Measurements from ENCODE around the gene MRPL46. TPM values are rescaled to one million over a fixed set of nuclear protein-coding genes. Genes with fewer than 3 reads are reported as not detected.
"Not testable (repeated sequence)": the region's sequence is repeated elsewhere in the genome, so short reads cannot be mapped to it uniquely, and the experiment has no call there.

MRPL46 gene
- total RNA-seq, 1 experiment from 2014 or later, result 23.0 TPM

DNA sequence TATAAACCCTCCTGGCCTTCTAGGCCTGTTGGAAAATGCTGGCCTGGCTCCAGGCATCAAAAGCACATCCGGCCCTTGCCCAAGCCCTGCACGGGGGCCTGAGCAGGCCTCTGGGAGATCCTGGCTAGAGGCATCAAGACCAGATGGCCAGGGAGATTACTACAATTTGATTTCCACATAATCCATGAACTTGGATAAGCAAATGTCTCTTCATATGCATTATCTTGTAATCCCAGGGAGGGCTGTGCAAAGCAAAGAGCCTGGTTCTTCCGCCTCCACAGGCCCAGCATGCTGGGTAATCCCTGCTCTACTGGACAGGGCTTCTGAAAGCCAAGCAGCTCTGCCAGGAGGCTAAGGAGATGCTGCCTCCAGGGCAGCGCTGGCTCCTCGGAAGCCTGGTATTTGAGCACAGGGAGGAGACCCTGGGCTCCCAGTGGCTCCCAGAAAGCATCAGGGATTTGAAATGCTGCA is 18.2 kb downstream of the MRPL46 start:
- Histone ChIP-seq H3K4me1 (ENCODE audit: low read length) (peaks cover 9% of the 10 kb centered on the region), H3K4me3 (ENCODE audit: low read length) (no peak overlapping the region), H3K9me2 (replicated peaks; ENCODE audit: insufficient read depth, low read length) (no peaks in the 10 kb centered on the region), H2AFZ (ENCODE audit: low read length) (no peak overlapping the region), H3K79me2 (ENCODE audit: low read length) (no peaks in the 10 kb centered on the region), H4K20me1 (ENCODE audit: insufficient read depth, low read depth, low read length) (no peaks in the 10 kb centered on the region), H3K27me3 (ENCODE audit: low read length) (no peaks in the 10 kb centered on the region), H3K36me3 (ENCODE audit: insufficient read depth, low read length) (no peaks in the 10 kb centered on the region), H3K9me3 (ENCODE audit: low read length) (no peaks in the 10 kb centered on the region), H3K4me2 (ENCODE audit: low read depth, low read length, poor library complexity, severe bottlenecking) (no peak overlapping the region), H3K9ac (ENCODE audit: low read length) (no peak overlapping the region), H3K27ac (ENCODE audit: low read length) (no peak overlapping the region)
- DNase-seq, result no peak

GRCh38 chr15:88447741-88448140 is 19.4 kb downstream of the MRPL46 start:
- Histone ChIP-seq H3K9me3 (ENCODE audit: low read length) (no peaks in the 10 kb centered on the region), H2AFZ (ENCODE audit: low read length) (no peak overlapping the region), H3K9me2 (replicated peaks; ENCODE audit: insufficient read depth, low read length) (no peaks in the 10 kb centered on the region), H3K27me3 (ENCODE audit: low read length) (no peaks in the 10 kb centered on the region), H4K20me1 (ENCODE audit: insufficient read depth, low read depth, low read length) (no peaks in the 10 kb centered on the region), H3K27ac (ENCODE audit: low read length) (no peak overlapping the region), H3K36me3 (ENCODE audit: insufficient read depth, low read length) (no peaks in the 10 kb centered on the region), H3K4me2 (ENCODE audit: low read depth, low read length, poor library complexity, severe bottlenecking) (no peak overlapping the region), H3K79me2 (ENCODE audit: low read length) (no peaks in the 10 kb centered on the region), H3K4me1 (ENCODE audit: low read length) (peaks cover 9% of the 10 kb centered on the region), H3K4me3 (ENCODE audit: low read length) (no peak overlapping the region), H3K9ac (ENCODE audit: low read length) (no peak overlapping the region)
- no peak for DNase-seq

DNA sequence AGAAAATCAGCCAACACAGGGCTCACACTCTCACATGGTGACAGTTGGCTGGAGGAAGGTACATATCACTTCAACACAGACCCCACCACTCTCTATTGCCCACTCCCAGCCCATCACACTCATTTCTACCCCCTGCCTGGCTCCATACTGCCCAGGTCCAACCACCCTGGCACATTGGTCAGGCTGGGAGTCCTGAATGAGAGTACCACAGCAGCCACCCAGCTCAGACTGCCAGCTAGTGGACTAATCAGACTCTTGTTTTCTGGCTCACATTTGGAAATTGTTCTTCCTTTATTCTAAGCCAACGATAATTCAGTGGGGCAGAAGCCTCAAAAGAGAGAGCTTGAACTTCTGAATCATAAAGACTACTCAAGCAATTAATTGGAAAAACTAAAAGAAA is 20.0 kb downstream of the MRPL46 start:
- Histone ChIP-seq H3K4me1 (ENCODE audit: low read length) (peaks cover 9% of the 10 kb centered on the region), H3K4me2 (ENCODE audit: low read depth, low read length, poor library complexity, severe bottlenecking) (no peak overlapping the region), H3K27ac (ENCODE audit: low read length) (no peak overlapping the region), H3K4me3 (ENCODE audit: low read length) (no peak overlapping the region), H3K9me3 (ENCODE audit: low read length) (no peaks in the 10 kb centered on the region), H3K9me2 (replicated peaks; ENCODE audit: insufficient read depth, low read length) (no peaks in the 10 kb centered on the region), H3K9ac (ENCODE audit: low read length) (no peak overlapping the region), H3K36me3 (ENCODE audit: insufficient read depth, low read length) (no peaks in the 10 kb centered on the region), H3K79me2 (ENCODE audit: low read length) (no peaks in the 10 kb centered on the region), H4K20me1 (ENCODE audit: insufficient read depth, low read depth, low read length) (no peaks in the 10 kb centered on the region), H2AFZ (ENCODE audit: low read length) (no peak overlapping the region), H3K27me3 (ENCODE audit: low read length) (no peaks in the 10 kb centered on the region)
- no peak for DNase-seq

GRCh38 chr15:88441076-88441730 is 26.0 kb downstream of the MRPL46 start:
- Histone ChIP-seq H3K27ac (ENCODE audit: low read length) (no peak overlapping the region), H3K79me2 (ENCODE audit: low read length) (no peaks in the 10 kb centered on the region), H3K9ac (ENCODE audit: low read length) (no peak overlapping the region), H3K4me2 (ENCODE audit: low read depth, low read length, poor library complexity, severe bottlenecking) (no peak overlapping the region), H3K27me3 (ENCODE audit: low read length) (no peaks in the 10 kb centered on the region), H4K20me1 (ENCODE audit: insufficient read depth, low read depth, low read length) (no peaks in the 10 kb centered on the region), H3K4me3 (ENCODE audit: low read length) (no peak overlapping the region), H3K9me3 (ENCODE audit: low read length) (no peaks in the 10 kb centered on the region), H3K36me3 (ENCODE audit: insufficient read depth, low read length) (no peaks in the 10 kb centered on the region), H3K4me1 (ENCODE audit: low read length) (no peaks in the 10 kb centered on the region), H3K9me2 (replicated peaks; ENCODE audit: insufficient read depth, low read length) (no peaks in the 10 kb centered on the region), H2AFZ (ENCODE audit: low read length) (no peak overlapping the region)
- DNase-seq, result no peak

- Histone ChIP-seq H3K4me2 (ENCODE audit: low read depth, low read length, poor library complexity, severe bottlenecking) (no peak overlapping the region), H3K79me2 (ENCODE audit: low read length) (no peaks in the 10 kb centered on the region), H3K4me3 (ENCODE audit: low read length) (no peak overlapping the region), H4K20me1 (ENCODE audit: insufficient read depth, low read depth, low read length) (no peaks in the 10 kb centered on the region), H3K9ac (ENCODE audit: low read length) (no peak overlapping the region), H3K9me3 (ENCODE audit: low read length) (no peaks in the 10 kb centered on the region), H3K36me3 (ENCODE audit: insufficient read depth, low read length) (no peaks in the 10 kb centered on the region), H2AFZ (ENCODE audit: low read length) (no peak overlapping the region), H3K9me2 (replicated peaks; ENCODE audit: insufficient read depth, low read length) (no peaks in the 10 kb centered on the region), H3K27me3 (ENCODE audit: low read length) (no peaks in the 10 kb centered on the region), H3K4me1 (ENCODE audit: low read length) (no peaks in the 10 kb centered on the region), H3K27ac (ENCODE audit: low read length) (no peak overlapping the region)
- DNase-seq, result no peak
Observed at GRCh38 chr15:88440021-88440420, 27.2 kb downstream of the MRPL46 start.

- Histone ChIP-seq H3K9me2 (replicated peaks; ENCODE audit: insufficient read depth, low read length) (no peaks in the 10 kb centered on the region), H3K9me3 (ENCODE audit: low read length) (no peaks in the 10 kb centered on the region), H3K27me3 (ENCODE audit: low read length) (no peaks in the 10 kb centered on the region), H3K36me3 (ENCODE audit: insufficient read depth, low read length) (no peaks in the 10 kb centered on the region), H3K27ac (ENCODE audit: low read length) (no peak overlapping the region), H4K20me1 (ENCODE audit: insufficient read depth, low read depth, low read length) (no peaks in the 10 kb centered on the region), H3K79me2 (ENCODE audit: low read length) (no peaks in the 10 kb centered on the region), H2AFZ (ENCODE audit: low read length) (no peak overlapping the region), H3K4me1 (ENCODE audit: low read length) (no peaks in the 10 kb centered on the region), H3K4me3 (ENCODE audit: low read length) (no peak overlapping the region), H3K9ac (ENCODE audit: low read length) (no peak overlapping the region), H3K4me2 (ENCODE audit: low read depth, low read length, poor library complexity, severe bottlenecking) (no peak overlapping the region)
- DNase-seq, result no peak
Observed at GRCh38 chr15:88438181-88438580, 29.0 kb downstream of the MRPL46 start.

GRCh38 chr15:88434106-88434505 is 33.1 kb downstream of the MRPL46 start:
- not testable (repeated sequence) for H3K27ac ChIP-seq (ENCODE audit: low read length); H4K20me1 ChIP-seq (ENCODE audit: insufficient read depth, low read depth, low read length); H3K4me2 ChIP-seq (ENCODE audit: low read depth, low read length, poor library complexity, severe bottlenecking); H3K9ac ChIP-seq (ENCODE audit: low read length); H3K4me1 ChIP-seq (ENCODE audit: low read length); H3K79me2 ChIP-seq (ENCODE audit: low read length); DNase-seq; H3K27me3 ChIP-seq (ENCODE audit: low read length); H3K4me3 ChIP-seq (ENCODE audit: low read length); H3K9me3 ChIP-seq (ENCODE audit: low read length); H2AFZ ChIP-seq (ENCODE audit: low read length); H3K9me2 ChIP-seq (replicated peaks; ENCODE audit: insufficient read depth, low read length); H3K36me3 ChIP-seq (ENCODE audit: insufficient read depth, low read length)

- no peaks in the 10 kb centered on the region for H4K20me1 ChIP-seq (ENCODE audit: insufficient read depth, low read depth, low read length)
- H3K4me2 ChIP-seq (ENCODE audit: low read depth, low read length, poor library complexity, severe bottlenecking), result no peak overlapping the region
- no peaks in the 10 kb centered on the region for H3K36me3 ChIP-seq (ENCODE audit: insufficient read depth, low read length)
- no peaks in the 10 kb centered on the region for H3K4me1 ChIP-seq (ENCODE audit: low read length)
- H3K79me2 ChIP-seq (ENCODE audit: low read length), result no peaks in the 10 kb centered on the region
- H3K9me2 ChIP-seq (replicated peaks; ENCODE audit: insufficient read depth, low read length), result no peaks in the 10 kb centered on the region
- H3K9me3 ChIP-seq (ENCODE audit: low read length), result no peaks in the 10 kb centered on the region
- H3K27ac ChIP-seq (ENCODE audit: low read length), result no peak overlapping the region
- H3K27me3 ChIP-seq (ENCODE audit: low read length), result no peaks in the 10 kb centered on the region
- DNase-seq, result no peak
- H2AFZ ChIP-seq (ENCODE audit: low read length), result no peak overlapping the region
- H3K4me3 ChIP-seq (ENCODE audit: low read length), result no peak overlapping the region
- H3K9ac ChIP-seq (ENCODE audit: low read length), result no peak overlapping the region
Observed at GRCh38 chr15:88433046-88433685, 34.0 kb downstream of the MRPL46 start.

All from Karpas-422 (cell line).